SK-N-MC (cell line): ENCODE measurements around the gene PDZRN4.
"Not testable (repeated sequence)": the region's sequence is repeated elsewhere in the genome, so short reads cannot be mapped to it uniquely, and the experiment has no call there.

ENCODE experiments used
- DNase-seq: peaks from one replicate; pipeline ENCODE4 v3.0.0-alpha.2; 2011; ENCODE audit warnings: low read depth, low spot score
- H3K27ac ChIP-seq: fragments of 200-600 bp; sonication (generic); 2 replicates; pipeline ENCODE4 v1.5.1; 2016; ENCODE audit warnings: mixed run types
- H3K36me3 ChIP-seq: fragments of 200-600 bp; sonication (generic); 2 replicates; pipeline ENCODE4 v1.6.1; 2017; ENCODE audit warnings: antibody characterized with exemption, low read length, mixed read lengths; ENCODE audit not compliant: insufficient read depth
- H3K4me3 ChIP-seq: fragments of 200-600 bp; sonication (generic); 2 replicates; pipeline ENCODE4 v1.5.1; 2016
- H3K9ac ChIP-seq: fragments of 200-600 bp; sonication (generic); 2 replicates; pipeline ENCODE4 v1.8.0; 2017; ENCODE audit warnings: mixed run types, mixed read lengths; ENCODE audit not compliant: insufficient read length
- H3K9me3 ChIP-seq: fragments of 200-600 bp; sonication (generic); 2 replicates; pipeline ENCODE4 v1.6.1; 2017; ENCODE audit warnings: low read depth, mild to moderate bottlenecking, antibody characterized with exemption, low read length, moderate library complexity, mixed read lengths
- EZH2 ChIP-seq: fragments of 200-600 bp; sonication (generic); IDR thresholded peaks from one replicate; pipeline ENCODE4 v1.6.1; 2017; ENCODE audit warnings: antibody characterized with exemption
- FOXP2 ChIP-seq: optimal IDR thresholded peaks from 2 replicates; pipeline ENCODE3; 2011; ENCODE audit warnings: mild to moderate bottlenecking, moderate library complexity; ENCODE audit not compliant: insufficient read depth; ENCODE audit errors: extremely low read length, control extremely low read depth
- POLR2AphosphoS5 ChIP-seq: IDR thresholded peaks from 2 replicates; pipeline ENCODE4 v1.6.1; 2012; ENCODE audit warnings: mild to moderate bottlenecking, low read depth, low read length, borderline replicate concordance

PDZRN4 gene

DNA sequence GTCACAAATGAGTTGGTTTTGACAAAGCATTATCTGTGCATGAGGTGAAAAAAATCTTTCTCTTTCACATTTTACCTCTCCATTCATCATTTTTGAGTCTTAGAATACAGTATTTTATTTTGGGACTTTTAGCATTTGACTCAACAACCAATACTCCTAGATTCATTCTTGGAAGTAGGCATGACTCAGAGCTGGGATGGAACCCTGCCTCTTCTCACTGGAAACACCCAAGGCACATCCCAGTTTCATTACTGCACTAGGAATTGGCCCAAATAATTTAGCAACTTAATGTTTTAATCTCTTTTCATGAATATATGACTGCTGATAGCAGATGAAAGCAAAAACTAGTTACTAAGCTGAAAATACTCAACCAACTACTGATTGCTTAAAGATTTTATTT is 3.3 kb upstream of the PDZRN4 start:
- Histone ChIP-seq H3K9ac (no peak overlapping the region), H3K4me3 (no peak overlapping the region), H3K36me3 (no peaks in the 10 kb centered on the region), H3K9me3 (no peaks in the 10 kb centered on the region), H3K27ac (no peak overlapping the region)
- no peak for DNase-seq
- TF ChIP-seq EZH2, result no peak
- no peak for TF ChIP-seq POLR2AphosphoS5
- no peak for TF ChIP-seq FOXP2

DNA sequence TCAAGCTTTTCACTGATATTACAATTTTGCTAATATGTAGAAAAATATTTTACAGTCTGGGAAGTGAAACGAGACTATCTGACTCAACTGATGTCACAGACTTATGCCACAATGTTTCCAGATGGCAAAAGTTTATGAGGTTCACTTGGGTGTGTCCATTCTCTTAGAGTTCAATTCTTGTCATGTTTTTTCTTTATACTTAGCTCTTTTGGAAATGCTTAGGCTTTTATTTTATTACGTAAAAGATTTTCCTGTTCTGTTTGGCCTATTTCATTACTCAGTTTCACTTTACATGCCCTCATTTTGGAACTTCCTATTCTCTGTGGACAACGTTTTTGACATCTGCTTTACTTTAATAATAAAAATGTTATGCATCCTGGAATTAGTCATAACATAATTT is 2.1 kb upstream of the PDZRN4 start:
- H3K9ac ChIP-seq, result no peak overlapping the region
- H3K36me3 ChIP-seq, result no peaks in the 10 kb centered on the region
- DNase-seq, result no peak
- no peaks in the 10 kb centered on the region for H3K9me3 ChIP-seq
- TF ChIP-seq EZH2 (no peak), POLR2AphosphoS5 (no peak), FOXP2 (no peak)
- 0 out of 2 replicates have a peak overlapping the region, but pooled peaks have one; percentile 12 for H3K4me3 ChIP-seq
- peak overlapping the region; percentile 16; the same call in 1 of the 2 replicates for H3K27ac ChIP-seq

DNA sequence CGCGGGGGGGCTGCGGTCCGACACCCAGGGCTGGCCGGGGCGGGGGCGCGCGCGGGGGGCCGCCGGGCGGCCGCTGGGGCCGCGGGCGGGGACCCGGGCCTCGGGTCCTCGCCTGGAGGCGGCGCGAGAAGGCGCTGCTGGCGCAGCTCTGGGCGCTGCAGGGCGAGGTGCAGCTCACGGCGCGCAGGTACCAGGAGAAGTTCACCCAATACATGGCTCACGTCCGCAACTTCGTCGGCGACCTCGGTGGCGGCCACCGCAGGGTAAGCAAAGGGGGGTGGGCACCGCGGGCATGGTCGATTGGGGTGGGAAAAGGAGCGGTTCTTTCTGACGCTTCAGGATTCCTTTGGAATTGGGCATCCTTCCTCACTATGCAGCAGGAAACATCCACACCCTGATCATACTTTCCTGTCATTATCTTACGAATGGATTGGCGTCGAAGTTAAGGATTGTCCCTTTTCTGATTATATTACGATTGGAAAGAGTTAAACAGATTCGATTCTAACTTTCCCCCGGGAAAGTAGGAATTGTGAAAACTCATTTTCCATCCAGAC is 798 bp downstream of the PDZRN4 start:
- Histone ChIP-seq H3K36me3 (no peaks in the 10 kb centered on the region), H3K4me3 (no peak overlapping the region), H3K9ac (no peak overlapping the region)

DNA sequence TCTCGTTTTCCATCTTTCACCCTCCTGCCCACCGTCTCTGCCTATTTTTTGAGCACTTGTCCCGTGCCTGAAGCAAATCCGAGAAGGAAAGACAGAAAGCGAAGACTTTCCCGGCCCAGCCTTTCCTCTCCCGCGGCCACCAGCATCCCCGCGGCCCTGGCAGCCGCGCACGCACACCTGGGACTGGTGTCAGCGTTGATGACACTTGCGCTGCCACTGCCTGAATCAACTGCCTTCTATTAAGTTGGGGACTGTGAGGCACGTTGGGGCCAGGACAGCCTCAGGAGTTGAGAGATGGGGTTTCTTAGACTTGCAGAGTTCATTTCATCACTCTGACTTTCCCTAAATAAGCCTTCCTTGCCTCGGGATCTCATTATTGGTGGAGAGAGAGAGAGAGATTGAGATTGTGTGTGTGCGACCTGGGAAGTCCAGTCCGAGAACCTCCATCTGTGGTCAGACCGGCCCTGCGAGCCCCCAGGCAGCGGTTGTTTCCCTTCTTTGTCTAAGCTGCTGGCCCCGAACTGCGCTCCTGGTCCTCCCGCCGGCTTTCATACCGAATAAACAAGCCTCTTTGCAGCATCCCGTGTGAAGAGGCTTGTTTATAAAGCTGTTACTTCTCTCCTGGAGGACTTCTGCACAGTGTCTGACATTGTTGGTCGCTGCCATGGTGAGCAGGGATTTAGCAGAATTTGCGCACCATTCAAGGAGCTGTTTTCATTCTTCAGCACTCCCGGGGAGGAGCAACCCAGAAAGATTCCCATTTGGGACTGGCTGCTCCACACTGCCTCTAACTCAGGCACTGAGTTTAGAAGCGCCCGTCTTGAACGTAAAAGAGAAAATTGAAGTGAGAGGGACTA is 1.5 kb downstream of the PDZRN4 start:
- no peaks in the 10 kb centered on the region for H3K9me3 ChIP-seq
- TF ChIP-seq FOXP2, result no peak

More for the DNA sequence above, 798 bp downstream of the PDZRN4 start:
- no peak for DNase-seq
- Histone ChIP-seq H3K27ac (no peak overlapping the region), H3K9me3 (no peaks in the 10 kb centered on the region)
- no peak for TF ChIP-seq EZH2
- TF ChIP-seq POLR2AphosphoS5, result no peak
- TF ChIP-seq FOXP2, result no peak

DNA sequence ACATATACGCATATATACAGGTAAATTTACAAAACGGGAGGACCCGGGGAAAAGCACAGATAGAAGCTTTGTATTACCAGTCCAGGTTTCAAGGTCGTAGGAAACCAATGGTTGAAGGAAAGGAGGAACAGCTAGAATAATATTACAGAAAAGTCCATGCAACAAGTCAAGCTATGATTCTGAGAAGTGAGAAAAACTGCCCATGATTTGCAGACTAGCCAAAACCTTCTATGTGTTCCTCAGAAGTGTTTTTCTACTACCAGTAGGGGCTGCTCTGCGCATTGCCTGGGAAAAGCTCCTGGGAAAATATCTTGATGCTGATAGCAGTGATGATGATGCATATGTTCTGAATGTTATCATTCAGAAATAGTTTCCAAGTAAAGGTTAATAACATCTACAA is 2.2 kb downstream of the PDZRN4 start:
- Histone ChIP-seq H3K9ac (no peak overlapping the region), H3K36me3 (no peaks in the 10 kb centered on the region), H3K27ac (no peak overlapping the region), H3K9me3 (no peaks in the 10 kb centered on the region), H3K4me3 (no peak overlapping the region)
- TF ChIP-seq EZH2 (no peak), FOXP2 (no peak), POLR2AphosphoS5 (no peak)
- peak; percentile 28 for DNase-seq

More for the DNA sequence above, 1.5 kb downstream of the PDZRN4 start:
- H3K4me3 ChIP-seq, result no peak overlapping the region
- no peak overlapping the region for H3K9ac ChIP-seq
- DNase-seq, result no peak
- no peaks in the 10 kb centered on the region for H3K36me3 ChIP-seq
- H3K27ac ChIP-seq, result no peak overlapping the region

DNA sequence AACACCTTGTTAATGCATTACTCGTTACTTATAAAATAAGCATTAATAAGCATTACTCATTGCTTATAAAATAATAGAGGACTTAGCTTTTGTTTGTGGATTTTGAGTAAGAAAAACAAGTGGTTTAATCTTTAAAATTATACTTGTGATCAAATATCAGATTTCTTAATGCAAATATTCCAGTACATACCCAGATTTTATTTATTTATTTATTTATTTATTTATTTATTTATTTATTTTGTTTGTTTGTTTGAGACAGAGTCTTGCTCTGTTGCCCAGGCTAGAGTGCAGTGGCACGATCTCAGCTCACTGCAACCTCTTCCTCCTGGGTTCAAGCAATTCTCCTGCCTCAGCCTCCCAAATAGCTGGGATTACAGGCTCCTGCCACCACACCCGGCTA is 3.4 kb downstream of the PDZRN4 start:
- not testable (repeated sequence) for H3K27ac ChIP-seq, H3K9me3 ChIP-seq, H3K9ac ChIP-seq

GRCh38 chr12:41193311-41193710 is 5.2 kb downstream of the PDZRN4 start:
- Histone ChIP-seq H3K4me3 (no peak overlapping the region), H3K9ac (no peak overlapping the region), H3K27ac (no peak overlapping the region), H3K9me3 (no peaks in the 10 kb centered on the region), H3K36me3 (no peaks in the 10 kb centered on the region)
- no peak for DNase-seq
- no peak for TF ChIP-seq EZH2
- TF ChIP-seq POLR2AphosphoS5, result no peak
- no peak for TF ChIP-seq FOXP2

More for the DNA sequence above, 3.4 kb downstream of the PDZRN4 start:
- not testable (repeated sequence) for H3K36me3 ChIP-seq, H3K4me3 ChIP-seq, DNase-seq

- DNase-seq, result no peak
- H3K27ac ChIP-seq, result no peak overlapping the region
- no peaks in the 10 kb centered on the region for H3K9me3 ChIP-seq
- no peaks in the 10 kb centered on the region for H3K36me3 ChIP-seq
- H3K9ac ChIP-seq, result no peak overlapping the region
- no peak overlapping the region for H3K4me3 ChIP-seq
- TF ChIP-seq POLR2AphosphoS5 (no peak), EZH2 (no peak), FOXP2 (no peak)
Measured at GRCh38 chr12:41202051-41202450, 13.9 kb downstream of the PDZRN4 start.
